Measurements from ENCODE around the gene GRHL3.

Gene GRHL3

DNA sequence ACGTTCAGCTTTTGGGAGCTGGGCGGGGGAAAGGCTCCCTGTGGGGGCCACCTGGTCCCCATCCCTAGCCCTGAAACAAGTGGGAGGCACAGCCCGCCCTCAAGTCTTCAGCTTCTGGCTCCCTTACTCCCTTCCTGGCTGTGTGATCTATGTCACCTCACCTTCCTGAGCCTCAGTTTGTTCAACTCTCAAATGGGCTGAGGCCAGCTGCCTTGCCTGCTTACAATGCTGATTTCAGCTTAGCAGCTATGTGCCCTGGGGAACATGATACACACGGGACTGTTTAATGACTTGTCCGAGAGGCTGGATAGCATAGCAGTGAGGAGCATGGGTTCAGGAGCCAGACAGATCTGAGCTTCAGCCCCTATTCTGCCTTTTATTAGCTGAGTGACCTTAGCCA lies 19.3 kb downstream of the GRHL3 start:
- no peaks in the 10 kb centered on the region for H3K36me3 Mint-ChIP-seq
- no peak overlapping the region for H3K27ac Mint-ChIP-seq
- peaks cover 2% of the 10 kb centered on the region for H3K4me1 Mint-ChIP-seq (ENCODE audit: low read depth)
- no peak overlapping the region for H3K4me3 Mint-ChIP-seq
- no peaks in the 10 kb centered on the region for H3K27me3 Mint-ChIP-seq
- no peaks in the 10 kb centered on the region for H3K9me3 Mint-ChIP-seq (ENCODE audit: low read depth)

GRCh38 chr1:24339996-24340395 lies 20.8 kb downstream of the GRHL3 start:
- Mint-ChIP-seq H3K27ac (no peak overlapping the region), H3K27me3 (no peaks in the 10 kb centered on the region), H3K4me1 (ENCODE audit: low read depth) (peaks cover 2% of the 10 kb centered on the region), H3K4me3 (no peak overlapping the region), H3K9me3 (ENCODE audit: low read depth) (no peaks in the 10 kb centered on the region), H3K36me3 (no peaks in the 10 kb centered on the region)

- no peak overlapping the region for H3K27ac Mint-ChIP-seq
- H3K9me3 Mint-ChIP-seq (ENCODE audit: low read depth): no peaks in the 10 kb centered on the region
- H3K27me3 Mint-ChIP-seq: peaks cover 2% of the 10 kb centered on the region
- H3K4me1 Mint-ChIP-seq (ENCODE audit: low read depth): peaks cover 2% of the 10 kb centered on the region
- H3K4me3 Mint-ChIP-seq: no peak overlapping the region
- H3K36me3 Mint-ChIP-seq: no peaks in the 10 kb centered on the region
Measured at GRCh38 chr1:24340770-24341169, 21.6 kb downstream of the GRHL3 start.

DNA sequence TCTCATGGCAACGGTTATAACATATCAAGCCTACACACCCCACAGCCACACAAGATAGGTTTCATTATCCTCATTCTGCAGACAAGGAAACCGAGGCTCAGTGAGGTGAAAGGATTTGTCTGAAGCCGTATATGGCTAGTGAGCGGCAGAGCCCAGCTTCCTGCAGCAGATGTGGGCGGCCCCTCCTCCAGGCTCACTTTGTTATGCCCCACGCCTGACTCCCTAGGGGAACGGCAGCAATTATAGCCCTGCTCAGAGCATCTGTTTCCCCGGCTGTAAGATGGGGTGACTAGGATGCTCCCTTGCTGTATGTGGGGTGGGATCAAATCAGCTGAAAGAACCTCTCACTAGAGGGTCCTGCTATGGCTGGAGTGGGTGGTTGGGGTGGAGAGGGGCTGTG lies 22.1 kb downstream of the GRHL3 start:
- no peak overlapping the region for H3K27ac Mint-ChIP-seq
- H3K27me3 Mint-ChIP-seq: peaks cover 2% of the 10 kb centered on the region
- peaks cover 2% of the 10 kb centered on the region for H3K4me1 Mint-ChIP-seq (ENCODE audit: low read depth)
- no peaks in the 10 kb centered on the region for H3K9me3 Mint-ChIP-seq (ENCODE audit: low read depth)
- H3K4me3 Mint-ChIP-seq: no peak overlapping the region
- H3K36me3 Mint-ChIP-seq: no peaks in the 10 kb centered on the region

DNA sequence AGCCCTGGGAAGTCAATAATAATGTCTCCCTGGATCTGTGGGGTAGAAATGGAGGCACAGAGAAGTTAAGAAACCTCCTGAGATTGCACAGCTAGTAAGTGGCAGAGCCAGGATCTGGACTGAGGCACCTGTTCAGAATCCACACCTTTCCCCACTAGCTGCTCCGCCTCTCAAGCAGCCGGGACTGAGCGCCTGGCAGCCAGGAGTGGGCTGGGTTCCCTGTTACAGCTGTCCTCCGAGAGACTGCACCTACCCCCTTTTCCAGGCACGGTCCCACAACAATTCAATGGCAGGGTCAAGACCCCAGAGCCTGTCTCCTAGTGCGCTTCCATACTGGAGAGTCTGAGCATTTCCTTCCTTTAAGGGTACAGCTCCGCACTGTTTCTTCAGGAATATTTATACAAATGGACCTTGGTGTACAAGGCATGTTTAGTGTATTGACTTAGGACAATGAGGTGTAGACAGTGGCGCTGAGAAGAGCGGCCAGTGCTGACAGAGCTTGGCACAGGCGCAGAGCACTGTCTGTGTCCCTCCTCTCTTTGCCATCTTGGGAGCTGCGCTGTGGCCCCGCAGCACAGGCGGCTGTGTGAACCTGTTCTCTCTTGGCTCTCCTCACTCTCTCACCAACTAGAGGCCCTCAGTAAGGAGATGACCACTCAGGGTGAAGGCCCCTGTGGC lies 24.4 kb downstream of the GRHL3 start:
- Mint-ChIP-seq H3K4me3 (no peak overlapping the region), H3K9me3 (ENCODE audit: low read depth) (no peaks in the 10 kb centered on the region), H3K27me3 (peaks cover 2% of the 10 kb centered on the region), H3K27ac (no peak overlapping the region), H3K36me3 (no peaks in the 10 kb centered on the region), H3K4me1 (ENCODE audit: low read depth) (no peaks in the 10 kb centered on the region)

DNA sequence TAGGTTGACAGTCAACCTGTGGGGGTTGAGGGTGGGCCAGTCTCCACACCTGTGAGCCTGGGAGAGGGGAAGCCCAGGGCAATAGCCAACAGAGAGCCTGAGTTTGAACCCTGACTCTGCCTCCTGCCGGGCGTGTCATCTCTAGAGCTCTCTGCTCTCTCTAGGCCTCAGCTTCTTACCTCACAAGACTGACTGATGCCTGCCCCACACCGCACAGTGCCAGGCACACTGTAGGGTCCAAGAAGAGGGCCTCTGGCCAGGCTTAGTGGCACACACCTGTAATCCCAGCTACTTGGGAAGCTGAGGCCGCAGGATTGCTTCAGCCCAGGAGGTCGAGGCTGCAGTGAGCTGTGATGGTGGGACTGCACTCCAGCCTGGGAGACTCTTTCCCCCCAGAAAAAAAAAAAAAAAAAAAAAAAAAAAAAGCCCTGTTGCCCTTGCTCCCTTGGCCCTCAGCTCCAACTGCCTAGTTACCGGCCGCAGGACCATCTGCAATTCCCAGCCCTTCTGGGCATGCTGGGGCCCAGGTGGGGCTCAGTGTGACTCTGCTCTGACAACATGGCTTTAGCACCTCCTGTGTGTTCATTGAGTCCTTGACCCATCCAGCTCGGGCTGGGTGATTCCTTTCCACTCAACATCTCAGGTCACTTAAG lies 25.1 kb downstream of the GRHL3 start:
- no peak overlapping the region for H3K27ac Mint-ChIP-seq
- H3K4me3 Mint-ChIP-seq: no peak overlapping the region
- H3K9me3 Mint-ChIP-seq (ENCODE audit: low read depth): no peaks in the 10 kb centered on the region
- H3K27me3 Mint-ChIP-seq: peaks cover 2% of the 10 kb centered on the region
- H3K4me1 Mint-ChIP-seq (ENCODE audit: low read depth): no peaks in the 10 kb centered on the region
- H3K36me3 Mint-ChIP-seq: no peaks in the 10 kb centered on the region

- no peak overlapping the region for H3K4me3 Mint-ChIP-seq
- no peaks in the 10 kb centered on the region for H3K9me3 Mint-ChIP-seq (ENCODE audit: low read depth)
- peaks cover 2% of the 10 kb centered on the region for H3K27me3 Mint-ChIP-seq
- H3K4me1 Mint-ChIP-seq (ENCODE audit: low read depth): peaks cover 6% of the 10 kb centered on the region
- no peaks in the 10 kb centered on the region for H3K36me3 Mint-ChIP-seq
- no peak overlapping the region for H3K27ac Mint-ChIP-seq
Measured at GRCh38 chr1:24345334-24345733, 26.2 kb downstream of the GRHL3 start.

GRCh38 chr1:24347159-24347934 lies 28.2 kb downstream of the GRHL3 start:
- no peaks in the 10 kb centered on the region for H3K36me3 Mint-ChIP-seq
- H3K4me1 Mint-ChIP-seq (ENCODE audit: low read depth): peaks cover 20% of the 10 kb centered on the region
- H3K27me3 Mint-ChIP-seq: peaks cover 2% of the 10 kb centered on the region

GRCh38 chr1:24348196-24348595 lies 29.0 kb downstream of the GRHL3 start:
- no peaks in the 10 kb centered on the region for H3K9me3 Mint-ChIP-seq (ENCODE audit: low read depth)
- no peak overlapping the region for H3K4me3 Mint-ChIP-seq
- peaks cover 2% of the 10 kb centered on the region for H3K27me3 Mint-ChIP-seq
- H3K4me1 Mint-ChIP-seq (ENCODE audit: low read depth): peaks cover 20% of the 10 kb centered on the region
- no peaks in the 10 kb centered on the region for H3K36me3 Mint-ChIP-seq
- no peak overlapping the region for H3K27ac Mint-ChIP-seq

More at GRCh38 chr1:24347159-24347934, 28.2 kb downstream of the GRHL3 start:
- H3K27ac Mint-ChIP-seq: no peak overlapping the region
- no peaks in the 10 kb centered on the region for H3K9me3 Mint-ChIP-seq (ENCODE audit: low read depth)
- H3K4me3 Mint-ChIP-seq: no peak overlapping the region

GRCh38 chr1:24349891-24350290 lies 30.7 kb downstream of the GRHL3 start:
- no peak overlapping the region for H3K4me3 Mint-ChIP-seq
- H3K27ac Mint-ChIP-seq: no peak overlapping the region
- no peaks in the 10 kb centered on the region for H3K36me3 Mint-ChIP-seq
- H3K9me3 Mint-ChIP-seq (ENCODE audit: low read depth): no peaks in the 10 kb centered on the region
- peaks cover 2% of the 10 kb centered on the region for H3K27me3 Mint-ChIP-seq
- H3K4me1 Mint-ChIP-seq (ENCODE audit: low read depth): peaks cover 20% of the 10 kb centered on the region

- peaks cover 20% of the 10 kb centered on the region for H3K4me1 Mint-ChIP-seq (ENCODE audit: low read depth)
- H3K27ac Mint-ChIP-seq: no peak overlapping the region
- H3K27me3 Mint-ChIP-seq: no peaks in the 10 kb centered on the region
- no peak overlapping the region for H3K4me3 Mint-ChIP-seq
- no peaks in the 10 kb centered on the region for H3K9me3 Mint-ChIP-seq (ENCODE audit: low read depth)
- H3K36me3 Mint-ChIP-seq: no peaks in the 10 kb centered on the region
Measured at GRCh38 chr1:24351247-24351646, 32.1 kb downstream of the GRHL3 start.

DNA sequence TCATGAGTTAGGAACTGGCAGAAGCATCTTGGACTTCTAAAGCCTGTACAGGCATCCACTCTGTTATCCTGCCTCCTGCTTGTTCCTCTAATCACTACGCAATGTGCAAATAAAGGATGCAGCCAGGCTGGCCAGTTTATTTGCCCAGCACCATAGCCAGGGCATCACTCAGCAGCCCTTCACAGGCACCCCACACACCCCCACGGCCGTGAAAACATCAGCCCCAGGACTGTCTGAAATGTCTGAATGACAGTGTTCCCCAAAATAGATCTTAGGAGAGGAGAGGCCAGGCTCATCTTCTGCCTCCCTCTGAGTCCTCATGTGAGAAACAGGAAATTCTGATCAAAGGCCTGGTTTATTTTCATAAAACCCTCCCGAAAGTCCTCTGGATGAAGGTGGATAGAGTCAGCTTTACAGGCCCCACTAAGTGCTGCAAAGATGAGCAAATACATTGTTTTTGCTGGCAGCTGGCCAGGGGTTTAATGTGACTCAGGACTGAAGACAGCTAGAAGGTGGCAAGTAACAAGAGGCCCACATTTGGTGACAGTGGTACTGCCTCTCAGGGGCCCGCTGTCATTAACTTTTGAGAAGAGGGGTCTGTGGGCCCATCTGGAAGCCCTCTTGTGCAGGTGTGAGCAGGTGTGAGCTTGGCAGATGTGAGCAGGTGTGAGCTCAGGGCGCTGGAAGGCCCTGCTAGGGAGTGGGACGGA lies 32.9 kb downstream of the GRHL3 start:
- Mint-ChIP-seq H3K4me1 (ENCODE audit: low read depth) (peaks cover 20% of the 10 kb centered on the region), H3K27ac (no peak overlapping the region), H3K36me3 (no peaks in the 10 kb centered on the region), H3K4me3 (no peak overlapping the region), H3K9me3 (ENCODE audit: low read depth) (no peaks in the 10 kb centered on the region), H3K27me3 (no peaks in the 10 kb centered on the region)

GRCh38 chr1:24353292-24353891 lies 34.2 kb downstream of the GRHL3 start:
- no peaks in the 10 kb centered on the region for H3K9me3 Mint-ChIP-seq (ENCODE audit: low read depth)
- no peak overlapping the region for H3K4me3 Mint-ChIP-seq
- H3K27me3 Mint-ChIP-seq: no peaks in the 10 kb centered on the region
- H3K27ac Mint-ChIP-seq: no peak overlapping the region
- H3K36me3 Mint-ChIP-seq: peaks cover 2% of the 10 kb centered on the region
- H3K4me1 Mint-ChIP-seq (ENCODE audit: low read depth): peaks cover 20% of the 10 kb centered on the region

GRCh38 chr1:24355466-24355865 lies 36.3 kb downstream of the GRHL3 start:
- H3K4me1 Mint-ChIP-seq (ENCODE audit: low read depth): peaks cover 13% of the 10 kb centered on the region

More at GRCh38 chr1:24355466-24355865, 36.3 kb downstream of the GRHL3 start:
- H3K27ac Mint-ChIP-seq: no peak overlapping the region
- H3K36me3 Mint-ChIP-seq: peaks cover 3% of the 10 kb centered on the region
- H3K27me3 Mint-ChIP-seq: no peaks in the 10 kb centered on the region
- H3K9me3 Mint-ChIP-seq (ENCODE audit: low read depth): no peaks in the 10 kb centered on the region
- H3K4me3 Mint-ChIP-seq: no peak overlapping the region

Data from activated naive CD8-positive, alpha-beta T cell (primary cell).